H54 (cell line): ENCODE measurements around the gene TMEM51.

ENCODE experiments used
- DNase-seq: peaks from one replicate; pipeline ENCODE4 v3.0.0; 2011; ENCODE audit warnings: low spot score, mixed read lengths; ENCODE audit not compliant: insufficient read length
- FAIRE-seq: peaks from 3 replicates; lab custom pipeline; 2011; peaks lifted over from hg19 to GRCh38; lab: Jason Lieb, UNC
- POLR2A ChIP-seq: IDR thresholded peaks from 2 replicates; pipeline ENCODE4 v1.6.1; 2011; ENCODE audit warnings: low read depth, mild to moderate bottlenecking, low read length

Gene TMEM51

DNA sequence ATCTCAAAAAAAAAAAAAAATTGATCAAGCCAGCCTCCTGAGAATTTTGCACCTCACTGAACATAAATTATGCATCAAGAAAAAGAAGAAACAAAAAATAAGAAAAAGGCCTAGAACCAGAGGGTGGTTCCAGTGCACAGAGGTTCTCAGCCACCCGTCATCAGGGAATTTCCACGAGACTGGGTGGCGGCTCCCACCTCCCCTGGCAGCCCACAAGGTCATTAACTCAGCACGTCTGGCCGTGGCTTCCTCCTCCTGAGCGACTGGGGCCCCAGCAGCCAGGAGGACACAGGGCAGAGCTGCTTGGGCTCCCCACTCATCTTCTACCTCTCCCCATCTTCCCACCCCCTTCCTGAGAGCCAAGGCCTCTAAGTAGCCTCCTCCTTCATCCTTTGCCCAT is 15.7 kb upstream of the TMEM51 start:
- no peak for FAIRE-seq
- DNase-seq = no peak
- TF ChIP-seq POLR2A = no peak

DNA sequence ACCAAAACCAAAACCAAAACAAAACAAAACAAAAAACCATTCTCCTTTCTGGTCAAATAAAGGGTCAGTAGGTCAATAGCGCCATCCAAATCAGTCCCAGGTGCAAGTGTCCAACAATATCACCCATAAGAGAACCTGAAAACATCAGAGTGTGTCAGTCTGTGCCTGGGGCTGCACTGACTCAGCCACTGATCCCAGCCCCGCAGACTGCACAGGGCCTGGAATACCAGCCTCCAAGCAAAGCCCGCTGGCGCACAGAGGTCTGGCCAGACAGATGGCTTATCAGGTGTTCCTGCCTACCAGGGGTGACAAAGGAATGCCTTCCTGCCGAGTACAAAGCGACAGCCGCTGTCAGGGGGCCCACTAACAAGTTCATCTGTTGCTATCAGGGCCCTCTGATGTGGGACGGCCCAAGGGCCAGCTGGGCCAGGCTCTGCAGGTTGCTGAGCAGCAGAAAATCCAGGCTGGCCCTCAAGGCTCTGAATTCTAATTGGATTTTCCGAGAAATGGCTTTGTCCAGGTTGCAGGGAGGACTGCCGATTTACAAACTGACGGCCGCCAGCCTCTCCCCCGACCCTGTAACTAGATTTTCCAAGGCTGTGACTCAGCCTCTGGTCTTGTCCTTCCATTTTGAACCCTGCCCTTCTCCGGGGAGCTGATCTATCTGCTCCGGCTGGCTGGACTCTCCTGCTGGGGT is 13.7 kb upstream of the TMEM51 start:
- no peak for TF ChIP-seq POLR2A
- FAIRE-seq (peak; percentile 30), DNase-seq (peak; percentile 35)

DNA sequence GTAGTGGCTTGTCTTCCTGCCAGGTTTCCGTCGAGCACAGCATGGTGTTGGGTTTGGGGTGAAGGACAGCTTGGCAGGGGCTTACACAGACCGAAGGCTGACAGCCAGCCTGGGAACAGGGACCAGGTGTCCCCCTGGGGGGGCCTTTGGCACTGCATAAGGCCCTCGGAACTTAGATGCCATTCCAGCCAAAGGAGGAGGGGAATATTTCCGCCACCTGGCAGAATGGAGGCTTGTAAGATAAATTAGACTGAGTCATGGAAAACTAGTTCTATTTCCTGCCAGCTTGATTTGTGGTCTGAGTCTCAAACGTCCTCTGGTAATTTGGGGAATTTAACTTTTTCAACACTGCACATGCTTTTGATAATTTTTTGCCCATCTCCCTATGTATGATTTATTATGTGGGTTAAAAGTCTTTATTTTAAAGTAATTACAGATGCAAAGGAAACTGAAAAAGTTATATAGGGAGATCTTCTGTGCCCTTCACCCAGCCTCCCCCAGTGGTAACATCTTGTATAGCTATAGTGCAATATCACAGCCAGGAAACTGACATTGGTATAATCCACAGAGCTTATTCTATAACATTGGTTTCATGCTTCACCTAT is 11.5 kb upstream of the TMEM51 start:
- DNase-seq (peak; percentile 19), FAIRE-seq (peak; percentile 43)
- TF ChIP-seq POLR2A = no peak

DNA sequence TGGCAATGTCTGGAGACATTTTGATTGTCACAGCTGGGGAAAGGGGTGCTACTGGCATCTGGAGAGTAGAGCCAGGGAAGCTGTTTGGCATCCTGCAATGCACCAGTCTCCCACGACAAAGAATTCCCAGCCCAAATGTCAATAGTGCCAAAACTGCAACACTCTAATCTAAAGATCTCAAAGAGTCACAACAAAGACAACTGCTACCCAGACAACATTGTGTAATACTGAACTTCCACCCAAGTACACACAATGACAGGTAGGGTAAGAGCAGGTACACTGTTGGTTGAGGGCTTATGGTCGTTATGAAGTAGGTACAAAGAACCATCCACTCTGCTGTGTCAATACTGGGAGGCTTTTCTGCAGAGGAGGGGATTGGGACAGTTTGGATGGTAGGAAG is 8.2 kb upstream of the TMEM51 start:
- TF ChIP-seq POLR2A = no peak
- no peak for DNase-seq
- no peak for FAIRE-seq

DNA sequence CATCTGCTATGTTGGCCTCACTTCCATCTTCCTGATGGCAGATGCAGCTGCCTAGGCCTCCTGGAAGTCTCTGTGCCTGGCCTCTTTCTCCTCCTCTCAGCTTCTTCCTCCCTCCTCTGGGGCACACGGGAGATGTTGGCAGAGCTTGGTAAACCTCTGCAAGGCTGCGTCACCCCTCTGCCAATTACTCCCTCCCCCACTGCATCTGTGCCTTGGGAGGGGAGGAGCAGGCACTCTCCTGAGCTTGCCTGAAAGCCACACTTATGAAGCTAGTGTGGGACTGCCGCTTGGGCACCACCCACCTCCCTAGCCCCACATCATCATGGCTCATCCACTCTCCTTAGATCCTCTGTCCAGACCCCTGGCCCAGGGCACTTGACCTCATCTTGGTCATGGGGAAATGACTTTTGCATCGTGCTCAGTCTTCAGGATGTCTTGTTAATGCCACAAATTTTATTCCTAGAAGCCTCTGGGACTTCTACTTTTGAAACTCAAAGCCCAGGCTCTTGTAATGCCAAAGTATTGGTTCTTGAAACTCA is 7.3 kb upstream of the TMEM51 start:
- no peak for DNase-seq
- no peak for FAIRE-seq
- TF ChIP-seq POLR2A = no peak

DNA sequence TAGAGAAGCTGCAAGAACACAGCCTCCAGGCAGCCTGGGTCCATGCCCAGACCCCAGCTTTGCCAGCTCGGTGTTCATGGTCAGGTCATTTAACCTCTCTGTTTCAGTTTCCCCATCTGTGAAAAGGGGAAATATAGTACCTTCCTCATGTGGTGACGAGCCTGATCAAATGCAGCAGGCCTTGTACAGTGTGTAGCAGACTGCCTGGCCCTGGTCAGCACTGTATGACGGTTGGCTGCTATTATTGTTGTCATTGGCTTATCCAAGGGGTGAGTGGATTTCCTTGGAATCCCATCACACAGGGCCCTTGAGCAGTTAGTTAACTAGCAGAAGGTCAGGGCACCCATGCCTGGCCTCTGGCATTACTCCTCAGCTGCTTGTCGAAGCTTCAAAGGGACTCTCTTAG is 6.6 kb upstream of the TMEM51 start:
- no peak for DNase-seq
- FAIRE-seq = no peak
- no peak for TF ChIP-seq POLR2A

DNA sequence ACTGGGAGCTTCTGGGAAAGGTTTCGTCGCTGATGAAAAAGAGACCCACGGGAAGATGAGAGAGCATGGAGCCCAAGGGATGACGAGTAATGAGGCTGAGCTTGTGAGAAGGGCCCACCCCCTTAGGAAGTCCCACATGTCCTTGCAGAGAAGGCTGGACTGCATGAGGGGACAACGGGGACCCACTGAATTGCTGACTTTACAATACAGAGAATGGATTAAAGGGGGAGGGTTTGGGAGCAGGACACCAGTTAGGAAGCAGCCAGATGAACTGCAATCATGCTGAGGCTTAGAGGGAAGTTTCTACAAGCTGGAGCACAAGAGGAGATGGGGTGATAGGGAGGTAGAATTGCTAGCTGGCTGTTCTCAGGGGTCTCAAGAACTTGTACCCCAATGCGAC is 5.5 kb upstream of the TMEM51 start:
- FAIRE-seq (no peak), DNase-seq (no peak)
- TF ChIP-seq POLR2A = no peak

DNA sequence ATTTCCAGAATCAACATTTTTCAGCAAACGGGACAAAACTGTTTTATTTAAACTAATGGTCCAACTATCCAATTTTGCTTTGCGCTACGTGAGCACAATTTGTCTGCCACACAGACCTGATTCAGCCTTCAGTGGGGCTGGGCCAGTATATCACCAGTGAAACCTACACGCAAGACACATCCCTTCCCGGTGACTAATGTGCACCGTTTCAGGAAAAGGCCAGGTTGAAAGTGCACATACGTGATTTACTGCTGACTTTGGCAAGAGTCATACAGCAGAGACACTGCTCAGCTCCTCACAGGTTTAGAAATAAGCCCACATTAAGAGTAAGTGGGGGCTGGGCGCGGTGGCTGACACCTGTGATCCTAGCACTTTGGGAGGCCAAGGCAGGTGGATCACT is 5.1 kb upstream of the TMEM51 start:
- no peak for DNase-seq
- FAIRE-seq = no peak
- no peak for TF ChIP-seq POLR2A

DNA sequence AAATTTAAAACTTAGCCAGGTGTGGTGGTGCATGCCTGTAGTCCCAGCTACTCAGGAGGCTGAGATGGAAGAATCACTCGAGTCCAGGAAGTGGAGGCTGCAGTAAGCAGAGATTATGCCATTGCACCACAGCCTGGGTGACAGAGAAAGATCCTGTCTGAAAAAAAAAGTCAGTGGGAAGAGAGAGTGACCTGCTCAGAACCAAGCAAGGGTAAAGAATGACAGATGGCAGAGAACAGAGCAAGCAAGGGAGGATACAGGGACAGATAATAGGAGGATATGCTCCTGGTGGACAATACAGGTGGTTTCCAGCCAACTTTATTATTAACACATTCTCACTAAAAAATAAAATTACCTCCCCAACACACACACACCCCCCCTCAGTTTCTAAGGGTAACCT is 4.6 kb upstream of the TMEM51 start:
- no peak for TF ChIP-seq POLR2A
- no peak for FAIRE-seq
- no peak for DNase-seq

DNA sequence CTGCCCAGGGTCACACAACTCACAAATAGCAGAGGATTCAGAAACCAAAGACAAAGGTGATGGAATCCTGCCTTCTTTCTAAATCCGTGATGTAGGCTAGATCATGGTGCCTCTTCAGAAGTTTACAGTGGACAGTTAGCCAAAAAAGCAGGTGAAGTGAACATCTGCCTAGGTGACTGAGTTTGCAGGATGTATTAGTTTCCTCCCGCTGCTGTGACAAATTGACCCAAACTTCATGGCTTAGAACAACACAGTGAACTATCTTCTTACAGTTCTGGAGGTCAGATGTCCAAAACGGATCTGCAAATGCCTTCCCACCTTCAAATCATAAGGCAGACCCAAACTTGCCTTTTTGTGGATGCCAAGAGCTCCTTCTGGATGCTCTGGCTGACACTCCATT is 3.2 kb upstream of the TMEM51 start:
- FAIRE-seq (no peak), DNase-seq (no peak)
- TF ChIP-seq POLR2A = no peak

DNA sequence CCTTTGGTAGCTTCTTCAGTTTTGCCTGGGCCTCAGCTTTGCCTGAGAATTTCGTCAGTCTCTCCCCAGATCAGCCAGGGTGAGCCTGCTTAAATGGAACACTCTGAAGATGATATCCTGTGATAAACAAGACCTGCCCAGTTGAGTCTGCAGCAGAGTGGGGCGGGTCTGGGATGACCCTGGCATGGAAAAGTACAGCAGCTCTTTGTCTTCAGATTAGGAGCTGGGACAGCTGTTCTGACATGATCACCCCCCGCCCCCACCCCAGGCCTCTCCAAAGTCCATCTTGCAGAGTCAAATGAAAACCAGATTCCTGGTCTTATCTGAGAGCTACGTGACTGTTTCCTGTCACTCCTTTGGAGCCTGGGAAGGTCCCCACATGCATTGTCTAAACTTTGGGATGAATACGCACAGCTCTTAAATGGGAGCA is 2.2 kb upstream of the TMEM51 start:
- no peak for FAIRE-seq
- no peak for DNase-seq
- TF ChIP-seq POLR2A = no peak

DNA sequence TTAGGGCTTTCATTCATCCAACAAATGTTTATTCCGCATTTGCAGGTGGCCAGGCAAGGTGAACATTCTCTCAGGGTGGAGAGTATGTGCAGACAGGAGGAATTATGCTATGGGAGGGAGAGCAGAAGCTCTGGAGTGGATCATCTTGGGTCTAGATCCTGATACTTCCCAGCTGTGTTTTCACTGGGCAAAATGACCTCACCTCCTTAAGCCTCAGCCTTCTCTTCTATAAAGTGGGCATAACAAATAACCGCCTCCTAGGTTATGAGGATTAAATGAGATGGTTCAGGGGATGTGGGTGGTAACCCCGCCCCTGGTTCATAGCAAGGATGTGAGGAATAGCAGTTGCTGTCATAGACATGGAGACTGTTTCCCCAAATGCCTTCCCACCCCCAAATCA is 1.7 kb upstream of the TMEM51 start:
- TF ChIP-seq POLR2A = no peak
- FAIRE-seq (no peak), DNase-seq (no peak)

DNA sequence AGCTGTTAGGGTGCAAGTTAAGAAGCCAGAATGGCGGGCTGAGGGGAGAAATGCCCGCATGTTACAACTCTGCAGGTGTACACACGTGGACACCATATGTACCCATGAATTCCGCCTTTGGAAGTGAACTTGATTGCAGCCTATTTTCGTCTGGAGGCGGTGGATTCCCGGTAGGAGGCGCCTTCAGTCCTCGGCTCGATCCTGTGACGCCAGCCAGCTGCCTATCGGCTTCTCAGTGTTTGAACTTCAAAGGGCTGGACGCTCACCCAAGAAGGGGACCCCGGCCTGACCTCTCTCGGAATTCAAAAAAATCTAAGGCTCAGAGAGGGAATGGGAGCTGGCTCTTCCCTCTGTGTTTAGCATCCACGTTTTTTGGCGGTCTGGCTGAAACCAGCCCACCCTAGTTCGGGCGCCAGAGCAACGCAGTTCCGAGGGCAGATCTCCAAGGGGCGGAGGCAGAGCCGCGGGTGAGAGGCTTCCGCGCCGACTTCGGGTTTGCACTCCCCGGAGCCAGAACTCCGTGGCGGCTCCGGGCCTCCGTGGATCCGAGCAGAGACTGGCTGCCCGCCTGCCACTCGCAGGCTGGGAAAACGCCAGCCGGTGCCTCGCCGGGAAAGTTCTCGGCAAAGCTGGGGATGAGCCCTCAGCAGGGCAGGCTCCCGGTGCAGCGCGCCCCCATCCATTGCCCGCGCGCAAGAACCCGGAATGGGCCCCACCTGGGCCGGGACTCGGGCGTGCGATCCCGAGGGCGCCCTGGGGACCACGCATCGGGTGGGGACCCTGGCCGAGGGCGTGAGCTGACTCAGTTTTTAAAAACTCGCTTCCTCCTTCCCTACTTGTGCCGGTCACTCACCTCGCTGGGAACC is 996 bp upstream of the TMEM51 start:
- FAIRE-seq = no peak
- TF ChIP-seq POLR2A = no peak
- DNase-seq = peak; percentile 65
